CD4-positive, alpha-beta T cell treated with Interleukin-21 for 1 hour (primary cell): ENCODE measurements around the gene NPIPB2.

Experiments used
- DNase-seq: peaks from one replicate; pipeline ENCODE4 v3.0.0-alpha.2; 2020

Gene NPIPB2

DNA sequence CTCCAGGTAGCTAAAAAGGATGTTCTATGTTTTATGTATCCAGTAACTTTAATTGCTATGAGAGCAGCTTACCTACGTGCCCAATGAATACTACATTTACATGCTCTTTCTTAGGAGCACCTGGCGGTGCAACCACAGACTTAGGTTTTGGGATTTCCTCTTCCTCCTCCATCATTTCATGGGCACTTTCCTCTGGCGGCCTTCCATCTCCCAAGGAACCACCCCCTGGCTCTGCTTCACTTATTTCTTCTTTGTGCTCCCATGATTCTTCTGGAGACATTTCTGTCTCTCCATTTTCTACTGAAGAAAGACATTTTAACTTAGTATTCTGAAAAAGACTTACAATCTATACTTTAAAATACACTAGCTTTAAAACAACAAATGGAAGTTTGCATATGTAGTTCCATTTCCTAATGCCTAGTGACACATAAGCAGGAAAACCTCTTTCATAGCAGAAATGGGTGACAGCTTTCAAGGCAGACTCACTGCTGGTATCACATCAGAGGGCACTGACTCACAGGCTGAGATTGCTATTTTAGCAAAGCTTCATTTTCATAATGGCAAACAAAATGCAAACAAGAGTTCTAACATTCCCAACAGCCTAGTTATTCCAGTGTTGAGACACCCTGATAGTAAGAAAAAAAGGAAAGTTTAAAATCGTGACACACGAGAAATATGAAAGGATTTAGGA lies 45.2 kb downstream of the NPIPB2 start:
- DNase-seq: no peak

DNA sequence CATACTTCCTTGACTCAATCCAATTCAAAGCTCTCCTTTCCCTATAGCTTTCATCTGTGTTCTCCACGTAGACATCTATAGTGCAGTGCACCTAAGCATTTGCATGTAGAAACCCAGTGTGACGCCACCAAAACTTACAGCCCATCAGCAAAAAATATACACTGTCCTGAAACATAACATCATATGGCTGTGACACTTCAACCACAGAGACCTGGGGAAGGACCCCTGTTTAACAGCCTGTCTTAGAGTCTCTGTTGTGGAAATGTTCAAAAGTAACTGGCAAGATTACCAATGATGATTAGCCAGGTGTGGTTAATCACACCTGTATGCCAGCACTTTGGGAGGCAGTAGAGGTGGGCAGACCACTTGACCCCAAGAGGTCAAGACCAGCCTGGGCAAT lies 48.3 kb downstream of the NPIPB2 start:
- no peak for DNase-seq

DNA sequence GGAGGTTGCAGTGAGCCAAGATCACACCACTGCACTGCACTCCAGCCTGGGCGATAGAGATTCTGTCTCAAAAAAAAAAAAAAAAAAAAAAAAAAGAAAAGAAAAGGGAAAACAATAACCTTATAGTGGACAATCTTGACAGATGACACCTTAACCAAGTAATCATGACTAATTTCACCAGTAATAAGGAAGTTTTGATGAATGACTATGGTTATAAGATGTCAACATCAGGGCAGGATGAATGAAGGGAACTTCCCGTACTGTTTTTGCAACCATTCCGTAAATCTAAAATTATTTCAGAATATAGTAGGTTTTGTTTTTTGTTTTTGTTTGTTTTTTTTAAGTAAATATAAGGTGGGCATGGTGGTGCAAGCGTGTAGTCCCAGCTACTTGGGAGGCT lies 49.1 kb downstream of the NPIPB2 start:
- DNase-seq: no peak

DNA sequence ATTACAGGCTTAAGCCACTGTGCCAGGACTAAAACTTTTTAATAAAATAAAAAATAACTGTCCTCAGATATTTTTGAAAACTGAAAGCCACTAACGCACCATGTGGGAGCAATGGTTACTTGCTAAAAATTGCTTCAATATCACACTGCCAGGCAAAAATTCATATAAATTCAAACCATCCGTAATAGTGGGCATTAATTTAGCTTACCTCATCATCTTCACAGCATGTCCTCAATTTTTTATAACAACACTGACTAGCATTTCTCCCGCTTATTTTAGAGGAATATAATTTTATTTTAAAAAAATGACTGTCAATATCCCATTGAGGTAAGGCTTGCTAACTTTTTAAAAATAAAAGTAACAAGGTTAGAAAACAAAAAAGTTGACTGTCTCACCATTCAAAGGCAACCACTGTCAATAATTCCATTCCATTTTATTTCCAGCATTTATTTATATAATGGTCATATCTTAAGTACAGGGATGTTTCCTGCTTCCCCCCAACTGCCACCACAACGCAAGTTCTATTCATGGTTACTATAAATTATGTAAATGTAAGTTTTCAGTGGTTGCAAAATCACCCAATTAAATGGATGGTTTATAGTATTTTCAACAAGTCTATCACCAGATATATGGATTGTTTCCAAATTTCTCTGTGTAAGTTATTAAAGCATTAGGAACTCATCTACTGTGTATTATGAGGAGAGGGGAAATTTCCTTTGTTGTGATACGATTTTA lies 51.4 kb downstream of the NPIPB2 start:
- no peak for DNase-seq

DNA sequence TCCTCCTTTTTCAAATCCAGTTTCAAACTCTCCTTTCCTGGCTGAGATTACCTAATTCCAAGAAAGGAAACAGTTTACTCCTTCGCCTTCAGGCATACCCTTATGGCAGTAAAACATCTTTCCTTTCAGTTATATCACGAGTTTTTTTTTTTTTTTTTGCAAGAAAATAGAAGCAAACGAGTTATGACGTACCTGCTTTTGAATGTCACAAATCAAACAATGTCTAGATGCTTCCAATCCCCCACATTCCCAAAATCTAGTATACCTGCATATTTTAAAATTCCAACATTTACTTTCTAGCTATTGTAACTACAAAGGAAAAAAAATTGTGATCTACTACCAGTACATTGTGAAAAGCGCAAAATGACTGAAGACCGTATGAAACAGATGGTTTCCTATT lies 55.0 kb downstream of the NPIPB2 start:
- DNase-seq: no peak

DNA sequence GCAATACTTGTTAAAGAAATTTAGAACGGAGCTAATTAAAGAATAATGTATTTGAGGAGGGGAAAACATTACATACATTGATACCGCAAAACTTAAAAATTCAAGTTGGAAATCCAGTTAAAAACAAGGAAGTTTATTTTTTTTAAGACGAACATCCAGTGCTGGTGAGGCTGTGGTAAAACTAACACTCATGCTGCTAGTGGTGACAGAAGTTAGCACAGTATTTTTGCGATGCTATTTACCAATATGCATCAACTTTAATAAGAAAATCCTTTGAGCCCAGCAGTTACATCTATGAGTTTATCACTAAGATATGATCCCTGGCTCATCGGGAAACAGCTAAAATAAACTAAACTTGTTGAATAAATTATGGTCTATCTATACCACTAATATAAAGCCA lies 57.8 kb downstream of the NPIPB2 start:
- no peak for DNase-seq

DNA sequence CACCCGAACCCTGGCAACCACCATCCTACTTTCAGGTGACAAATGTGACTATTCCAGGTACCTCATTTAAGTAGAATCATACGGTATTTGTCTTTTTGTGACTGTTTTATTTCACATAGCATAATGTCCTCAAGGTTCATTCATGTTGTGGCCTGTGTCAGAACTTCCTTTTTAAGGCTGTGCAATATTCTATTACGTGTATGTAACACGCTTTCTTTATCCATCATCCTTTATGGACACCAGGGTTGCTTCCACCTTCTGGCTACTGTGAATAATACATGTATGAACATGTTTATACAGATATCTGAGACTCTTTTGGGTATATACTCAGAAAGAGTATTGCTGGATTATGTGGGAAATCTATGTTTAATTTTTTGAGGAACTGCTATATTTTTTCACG lies 61.8 kb downstream of the NPIPB2 start:
- no peak for DNase-seq

DNA sequence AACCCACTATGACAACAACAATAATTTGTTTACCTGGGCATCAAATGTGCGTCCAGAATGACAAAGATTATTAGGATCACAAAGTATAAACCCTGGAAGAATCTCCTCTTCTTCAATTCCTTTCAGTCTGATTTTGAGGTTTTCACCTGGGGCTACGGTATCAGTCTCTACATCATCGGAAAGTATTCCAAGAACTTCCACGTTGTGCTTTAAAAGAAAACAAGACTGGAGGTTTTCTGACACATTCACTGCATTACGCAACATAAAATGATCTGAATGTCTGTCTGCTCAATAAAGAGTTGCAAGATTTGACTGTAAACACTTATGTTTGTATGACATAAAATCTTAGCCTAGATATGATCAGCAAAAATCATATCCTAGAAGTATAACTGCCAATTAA lies 64.5 kb downstream of the NPIPB2 start:
- no peak for DNase-seq
